ENCODE data around the gene FAM200B. TPM values are rescaled to one million over a fixed set of nuclear protein-coding genes. Genes with fewer than 3 reads are reported as not detected.

The FAM200B gene
- total and polyA plus RNA-seq, 2 experiments from 2014 or later = 51.8 to 54.0 TPM

GRCh38 chr4:15690020-15690809 is 8.6 kb downstream of the FAM200B start:
- no peak overlapping the region for H2AFZ ChIP-seq
- H3K27me3 ChIP-seq = no peaks in the 10 kb centered on the region
- WGBS (ENCODE audit: low lambda C conversion rate, missing lambda C conversion rate) = 38% methylated on average over 7 of the region's 7 CpGs
- H3K79me2 ChIP-seq = peaks cover 3% of the 10 kb centered on the region
- no peaks in the 10 kb centered on the region for H3K36me3 ChIP-seq (replicated peaks; ENCODE audit: insufficient read depth, low read depth)
- TF ChIP-seq EZH2phosphoT487 (IDR thresholded peaks at IDR 0.05; ENCODE audit: low read depth, severe bottlenecking, unreplicated experiment) (no peak), CTCF (IDR thresholded peaks at IDR 0.05; ENCODE audit: poor library complexity) (no peak), EZH2 (IDR thresholded peaks at IDR 0.05; ENCODE audit: borderline replicate concordance) (no peak)
- H3K9me2 ChIP-seq (replicated peaks; ENCODE audit: insufficient read depth) = no peaks in the 10 kb centered on the region
- H3K4me2 ChIP-seq = peak overlapping the region; percentile 58
- H3K4me1 ChIP-seq (ENCODE audit: insufficient read depth) = peaks cover 14% of the 10 kb centered on the region
- no peak overlapping the region for H3K4me3 ChIP-seq
- no peaks in the 10 kb centered on the region for H3K9me3 ChIP-seq (ENCODE audit: low read depth)
- DNase-seq (ENCODE audit: low spot score) = peak; percentile 76
- peak overlapping the region; percentile 91 for H3K27ac ChIP-seq
- H4K20me1 ChIP-seq (ENCODE audit: insufficient read depth, poor library complexity, severe bottlenecking) = no peaks in the 10 kb centered on the region

- WGBS (ENCODE audit: low lambda C conversion rate, missing lambda C conversion rate) = 62% methylated on average over 3 of the region's 3 CpGs
- Histone ChIP-seq H3K27ac (peak overlapping the region; percentile 91), H3K4me2 (peak overlapping the region; percentile 33)
Measured at GRCh38 chr4:15691346-15692135, 9.9 kb downstream of the FAM200B start.

GRCh38 chr4:15692602-15693001 is 11.0 kb downstream of the FAM200B start:
- Histone ChIP-seq H3K27ac (peak overlapping the region; percentile 91), H3K27me3 (no peaks in the 10 kb centered on the region), H3K4me3 (no peak overlapping the region), H2AFZ (no peak overlapping the region), H4K20me1 (ENCODE audit: insufficient read depth, poor library complexity, severe bottlenecking) (no peaks in the 10 kb centered on the region), H3K4me2 (no peak overlapping the region), H3K79me2 (no peaks in the 10 kb centered on the region), H3K36me3 (replicated peaks; ENCODE audit: insufficient read depth, low read depth) (no peaks in the 10 kb centered on the region), H3K4me1 (ENCODE audit: insufficient read depth) (peaks cover 14% of the 10 kb centered on the region), H3K9me2 (replicated peaks; ENCODE audit: insufficient read depth) (no peaks in the 10 kb centered on the region), H3K9me3 (ENCODE audit: low read depth) (no peaks in the 10 kb centered on the region)
- WGBS (ENCODE audit: low lambda C conversion rate, missing lambda C conversion rate) = 85% methylated on average over 2 of the region's 2 CpGs
- DNase-seq (ENCODE audit: low spot score) = no peak
- no peak for TF ChIP-seq EZH2 (IDR thresholded peaks at IDR 0.05; ENCODE audit: borderline replicate concordance)
- no peak for TF ChIP-seq CTCF (IDR thresholded peaks at IDR 0.05; ENCODE audit: poor library complexity)
- TF ChIP-seq EZH2phosphoT487 (IDR thresholded peaks at IDR 0.05; ENCODE audit: low read depth, severe bottlenecking, unreplicated experiment) = no peak

More at GRCh38 chr4:15691346-15692135, 9.9 kb downstream of the FAM200B start:
- Histone ChIP-seq H3K36me3 (replicated peaks; ENCODE audit: insufficient read depth, low read depth) (no peaks in the 10 kb centered on the region), H4K20me1 (ENCODE audit: insufficient read depth, poor library complexity, severe bottlenecking) (no peaks in the 10 kb centered on the region), H3K9me3 (ENCODE audit: low read depth) (no peaks in the 10 kb centered on the region), H3K4me3 (no peak overlapping the region), H3K79me2 (no peaks in the 10 kb centered on the region), H3K27me3 (no peaks in the 10 kb centered on the region), H2AFZ (no peak overlapping the region), H3K9me2 (replicated peaks; ENCODE audit: insufficient read depth) (no peaks in the 10 kb centered on the region), H3K4me1 (ENCODE audit: insufficient read depth) (peaks cover 14% of the 10 kb centered on the region)
- no peak for DNase-seq (ENCODE audit: low spot score)
- TF ChIP-seq EZH2phosphoT487 (IDR thresholded peaks at IDR 0.05; ENCODE audit: low read depth, severe bottlenecking, unreplicated experiment) (no peak), EZH2 (IDR thresholded peaks at IDR 0.05; ENCODE audit: borderline replicate concordance) (no peak), CTCF (IDR thresholded peaks at IDR 0.05; ENCODE audit: poor library complexity) (no peak)

Measured in hepatocyte (in vitro differentiated cells).